MM.1S (cell line): ENCODE measurements around the gene JHY.

ENCODE experiments used
- DNase-seq: peaks from one replicate; pipeline ENCODE4 v3.0.0-alpha.2; 2015
- H2AFZ ChIP-seq: fragments of 300-600 bp; sonication (generic); 2 replicates; pipeline ENCODE4 v1.6.0; 2016; ENCODE audit warnings: antibody characterized with exemption, low read length
- H3F3A ChIP-seq: fragments of 300-600 bp; sonication (generic); 2 replicates; pipeline ENCODE4 v1.6.1; 2016; ENCODE audit warnings: mild to moderate bottlenecking, antibody characterized with exemption, low read length, moderate library complexity, mixed read lengths; ENCODE audit not compliant: insufficient read depth
- H3K27ac ChIP-seq: fragments of 300-600 bp; sonication (generic); 2 replicates; pipeline ENCODE4 v1.5.1; 2016; ENCODE audit warnings: mild to moderate bottlenecking, low read length
- H3K27me3 ChIP-seq: fragments of 300-600 bp; sonication (generic); replicated peaks from 2 replicates; pipeline ENCODE4 v1.6.0; 2016; ENCODE audit warnings: low read length; ENCODE audit not compliant: insufficient read depth
- H3K36me3 ChIP-seq: fragments of 300-600 bp; sonication (generic); replicated peaks from 2 replicates; pipeline ENCODE4 v1.6.1; 2016; ENCODE audit warnings: mild to moderate bottlenecking, low read length, mixed read lengths; ENCODE audit not compliant: insufficient read depth
- H3K4me1 ChIP-seq: fragments of 300-600 bp; sonication (generic); 2 replicates; pipeline ENCODE4 v1.6.1; 2016; ENCODE audit warnings: low read length, mixed read lengths
- H3K4me2 ChIP-seq: fragments of 300-600 bp; sonication (generic); 2 replicates; pipeline ENCODE4 v1.6.0; 2016; ENCODE audit warnings: low read depth, low read length
- H3K4me3 ChIP-seq: fragments of 300-600 bp; sonication (generic); 2 replicates; pipeline ENCODE4 v1.5.1; 2016; ENCODE audit warnings: low read length, mixed read lengths
- H3K79me2 ChIP-seq: fragments of 300-600 bp; sonication (generic); 2 replicates; pipeline ENCODE4 v1.6.1; 2016; ENCODE audit warnings: mixed run types, low read length, mixed read lengths
- H3K9ac ChIP-seq: fragments of 300-600 bp; sonication (generic); 2 replicates; pipeline ENCODE4 v1.6.1; 2016; ENCODE audit warnings: low read length, mixed read lengths
- H3K9me2 ChIP-seq: fragments of 300-600 bp; sonication (generic); replicated peaks from 2 replicates; pipeline ENCODE4 v1.6.1; 2016; ENCODE audit warnings: mild to moderate bottlenecking, low read length, mixed read lengths; ENCODE audit not compliant: insufficient read depth
- H3K9me3 ChIP-seq: fragments of 300-600 bp; sonication (generic); replicated peaks from 2 replicates; pipeline ENCODE4 v1.6.1; 2016; ENCODE audit warnings: mild to moderate bottlenecking, low read length, mixed read lengths; ENCODE audit not compliant: insufficient read depth
- H4K20me1 ChIP-seq: fragments of 300-600 bp; sonication (generic); 2 replicates; pipeline ENCODE4 v1.6.1; 2016; ENCODE audit warnings: mild to moderate bottlenecking, low read length, moderate library complexity, mixed read lengths; ENCODE audit not compliant: insufficient read depth
- CTCF ChIP-seq: fragments of 300-600 bp; sonication (generic); IDR thresholded peaks from 2 replicates; pipeline ENCODE4 v1.5.1; 2016; ENCODE audit warnings: antibody characterized with exemption, low read length, mixed read lengths
- EZH2 ChIP-seq: fragments of 300-600 bp; sonication (generic); optimal IDR thresholded peaks from 2 replicates; pipeline ENCODE3; 2017; ENCODE audit warnings: low read depth, mild to moderate bottlenecking, antibody characterized with exemption, low read length, mixed read lengths
- EZH2phosphoT487 ChIP-seq: fragments of 300-600 bp; sonication (generic); IDR thresholded peaks from 2 replicates; pipeline ENCODE4 v1.6.1; 2018; ENCODE audit warnings: antibody characterized with exemption, low read length

JHY gene

DNA sequence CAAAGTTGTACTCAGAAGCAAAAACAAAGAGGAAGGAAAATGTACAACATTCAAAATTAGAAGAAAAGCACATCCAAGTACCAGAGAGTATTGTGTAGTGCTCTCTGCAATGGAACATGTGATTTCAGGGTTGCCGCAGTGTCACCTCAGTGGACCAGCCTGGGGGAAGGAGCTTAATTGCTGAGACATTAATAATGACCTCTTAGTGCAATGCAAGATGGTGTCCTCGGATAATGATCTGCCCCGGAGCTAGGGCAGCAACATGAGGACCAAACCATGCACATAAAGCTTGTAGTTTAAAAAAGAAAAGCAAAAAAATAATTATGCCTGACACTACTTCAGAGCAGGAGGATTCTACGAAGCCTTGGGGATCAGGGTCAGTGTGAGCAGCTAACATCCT lies 11.3 kb upstream of the JHY start:
- H3K9me2 ChIP-seq = no peaks in the 10 kb centered on the region
- H3K27me3 ChIP-seq = no peaks in the 10 kb centered on the region
- no peaks in the 10 kb centered on the region for H3K79me2 ChIP-seq
- no peaks in the 10 kb centered on the region for H3F3A ChIP-seq
- no peaks in the 10 kb centered on the region for H3K36me3 ChIP-seq
- DNase-seq = no peak
- H2AFZ ChIP-seq = no peak overlapping the region
- H3K9ac ChIP-seq = no peak overlapping the region
- H3K4me3 ChIP-seq = no peak overlapping the region
- H3K4me1 ChIP-seq = 0 out of 2 replicates have a peak, but pooled peaks cover 5% of the 10 kb centered on the region
- H3K27ac ChIP-seq = no peak overlapping the region
- H3K4me2 ChIP-seq = no peak overlapping the region
- H3K9me3 ChIP-seq = no peaks in the 10 kb centered on the region
- TF ChIP-seq EZH2 (no peak), EZH2phosphoT487 (no peak), CTCF (no peak)
- no peaks in the 10 kb centered on the region for H4K20me1 ChIP-seq

DNA sequence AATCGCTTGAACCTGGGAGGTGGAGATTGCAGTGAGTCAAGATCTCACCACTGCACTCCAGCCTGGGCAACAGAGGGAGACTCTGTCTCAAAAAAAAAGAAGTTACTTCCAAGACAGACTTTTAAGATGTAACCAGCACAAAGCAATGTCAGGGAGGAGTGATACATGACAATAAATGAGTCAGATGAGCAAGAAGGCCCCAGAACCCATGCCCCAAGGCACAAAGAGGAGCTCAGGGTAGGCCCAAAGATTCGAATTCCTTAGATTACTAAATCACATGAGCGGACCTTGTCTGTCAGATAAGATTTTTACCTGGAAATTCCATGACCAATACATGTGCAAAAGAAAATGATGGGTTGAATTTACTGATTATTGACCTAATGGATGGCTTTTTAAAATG lies 10.5 kb upstream of the JHY start:
- H2AFZ ChIP-seq = no peak overlapping the region
- H3K4me3 ChIP-seq = no peak overlapping the region
- no peak overlapping the region for H3K9ac ChIP-seq
- H3F3A ChIP-seq = no peaks in the 10 kb centered on the region
- H3K27ac ChIP-seq = no peak overlapping the region
- TF ChIP-seq EZH2 (no peak), CTCF (no peak)
- no peaks in the 10 kb centered on the region for H3K9me2 ChIP-seq
- DNase-seq = no peak
- H3K27me3 ChIP-seq = no peaks in the 10 kb centered on the region
- H3K36me3 ChIP-seq = no peaks in the 10 kb centered on the region
- H3K4me1 ChIP-seq = 0 out of 2 replicates have a peak, but pooled peaks cover 5% of the 10 kb centered on the region
- no peaks in the 10 kb centered on the region for H4K20me1 ChIP-seq
- no peak overlapping the region for H3K4me2 ChIP-seq
- no peaks in the 10 kb centered on the region for H3K79me2 ChIP-seq
- no peaks in the 10 kb centered on the region for H3K9me3 ChIP-seq

DNA sequence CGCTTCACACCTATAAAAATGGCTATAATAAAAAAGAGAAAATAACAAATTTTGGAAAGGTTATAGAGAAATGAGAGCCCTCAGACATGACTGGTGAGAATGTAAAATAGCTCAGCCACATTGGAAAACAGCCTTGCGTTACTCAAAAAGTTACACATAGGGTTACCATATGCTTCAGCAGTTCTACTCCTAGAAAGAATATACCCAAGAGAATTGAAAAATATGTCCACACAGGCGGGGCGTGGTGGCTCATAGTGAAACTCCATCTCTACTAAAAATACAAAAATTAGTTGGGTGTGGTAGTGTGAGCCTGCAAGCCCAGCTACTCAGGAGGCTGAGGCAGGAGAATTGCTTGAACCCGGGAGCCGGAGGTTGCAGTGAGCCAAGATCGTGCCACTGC lies 7.6 kb upstream of the JHY start:
- Histone ChIP-seq H4K20me1 (no peaks in the 10 kb centered on the region), H3K27me3 (no peaks in the 10 kb centered on the region), H3F3A (no peaks in the 10 kb centered on the region), H3K36me3 (no peaks in the 10 kb centered on the region), H3K9ac (no peak overlapping the region), H3K9me2 (no peaks in the 10 kb centered on the region), H3K4me1 (0 out of 2 replicates have a peak, but pooled peaks cover 5% of the 10 kb centered on the region), H3K79me2 (no peaks in the 10 kb centered on the region), H3K27ac (no peak overlapping the region; the same call in 1 of the 2 replicates), H3K4me2 (peak overlapping the region; percentile 34; the same call in 1 of the 2 replicates), H2AFZ (no peak overlapping the region), H3K9me3 (no peaks in the 10 kb centered on the region), H3K4me3 (no peak overlapping the region)
- no peak for DNase-seq
- TF ChIP-seq EZH2phosphoT487 (no peak), EZH2 (no peak), CTCF (no peak)
